Lung (tissue), 12 donors: Measurements from ENCODE around the gene FBXO42. TPM values are rescaled to one million over a fixed set of nuclear protein-coding genes. Genes with fewer than 3 reads are reported as not detected.

Source experiments
- ATAC-seq: fragments of 200-7000 bp; cut with Tn5 transposase; one replicate; pipeline ENCODE4 v1.9.1; 2020; ENCODE audit warnings: moderate number of reproducible peaks; ENCODE audit not compliant: insufficient read depth, low FRiP score
- DNase-seq, 3 donors: peaks; one replicate each; pipeline ENCODE4 v3.0.0-alpha.2; 2013 to 2017
- H3K27ac ChIP-seq, 2 donors: one replicate each; pipeline ENCODE4 v1.5.1; 2013; ENCODE audit warnings: mild to moderate bottlenecking in 2 of 2, moderate library complexity in 2 of 2, control low read depth in 1 of 2, inconsistent platforms in 1 of 2, low read depth in 1 of 2, low read length in 1 of 2
- H3K27me3 ChIP-seq, 3 donors: one replicate each; pipeline ENCODE4 v1.5.1; 2013; ENCODE audit warnings: low read length in 2 of 3; ENCODE audit not compliant: control insufficient read depth in 3 of 3, insufficient read depth in 3 of 3
- H3K36me3 ChIP-seq, 4 donors: one replicate each; pipeline ENCODE4 v1.5.1; 2013; ENCODE audit warnings: low read length in 4 of 4, mild to moderate bottlenecking in 1 of 4, moderate library complexity in 1 of 4; ENCODE audit not compliant: control insufficient read depth in 4 of 4, insufficient read depth in 4 of 4
- H3K4me1 ChIP-seq, 5 donors: one replicate each; pipeline ENCODE4 v1.5.1; 2013; ENCODE audit warnings: low read length in 5 of 5, mild to moderate bottlenecking in 2 of 5, moderate library complexity in 1 of 5; ENCODE audit not compliant: control insufficient read depth in 5 of 5, insufficient read depth in 5 of 5
- H3K4me3 ChIP-seq: one replicate; pipeline ENCODE4 v1.5.1; 2013; ENCODE audit warnings: mild to moderate bottlenecking, control low read depth, moderate library complexity
- H3K9ac ChIP-seq, 2 donors: one replicate each; pipeline ENCODE4 v1.5.1; 2013; ENCODE audit warnings: low read length in 2 of 2, control low read depth in 1 of 2; ENCODE audit not compliant: insufficient read depth in 1 of 2
- H3K9me3 ChIP-seq, 4 donors: one replicate each; pipeline ENCODE4 v1.5.1; 2013; ENCODE audit warnings: low read length in 3 of 4, mild to moderate bottlenecking in 1 of 4, moderate library complexity in 1 of 4; ENCODE audit not compliant: control insufficient read depth in 4 of 4, insufficient read depth in 3 of 4
- CTCF ChIP-seq: IDR thresholded peaks from 2 replicates; pipeline ENCODE4 v1.5.1; 2012; ENCODE audit warnings: mild to moderate bottlenecking; ENCODE audit errors: control extremely low read depth, extremely low read depth
- WGBS, 2 donors: extraction: QIAGEN DNeasy Blood & Tissue Kit; methylation state at CpG; one replicate each; pipeline ENCODE4 v1.1.7; 2013; 5-methylcytosine and 5-hydroxymethylcytosine counted together
- polyA plus RNA-seq, 2 donors: library from polyadenylated mRNA; stranded (reverse); fragments of 200-250 nt; gene quantifications; one replicate each; pipeline ENCODE4 v1.2.1, GENCODE V29; 2013
- total RNA-seq, 2 donors: library from RNA; depleted of rRNA in 1 of 2; stranded (reverse); fragments of >200 nt in 1 of 2; gene quantifications; one replicate each; pipeline ENCODE4 v1.2.1, GENCODE V29; 2014 to 2021
- donor health status: control.
- donor health status: control.
- donor health status: Bipolar disorder and iron deficiency.
- donor health status: healthy.
- donor health status: DM: yes; HTN: yes; CAD: no.

The FBXO42 gene
- total and polyA plus RNA-seq, 4 donors, result 7.3 to 28.6 (median 14.8) TPM

GRCh38 chr1:16371725-16372124, 19.4 kb upstream of the FBXO42 start:
- no peak for TF ChIP-seq CTCF
- peaks cover 0 to 3% (median 2%) of the 10 kb centered on the region in 4 donors for H3K36me3 ChIP-seq
- H3K27ac ChIP-seq, result peak overlapping the region in 1 of 2 donors; percentile 69
- DNase-seq, result no peak
- peaks cover 10 to 34% (median 22%) of the 10 kb centered on the region in 5 donors for H3K4me1 ChIP-seq
- no peaks in the 10 kb centered on the region for H3K27me3 ChIP-seq
- H3K4me3 ChIP-seq, result no peak overlapping the region
- no peaks in the 10 kb centered on the region for H3K9me3 ChIP-seq
- H3K9ac ChIP-seq, result no peak overlapping the region
- no peak for ATAC-seq
- 72 to 73% methylated on average over 5 of the region's 5 CpGs for WGBS, 2 donors

- no peaks in the 10 kb centered on the region for H3K27me3 ChIP-seq
- peaks cover 0 to 26% (median 18%) of the 10 kb centered on the region in 5 donors for H3K4me1 ChIP-seq
- ATAC-seq (no peak), DNase-seq (no peak)
- no peaks in the 10 kb centered on the region for H3K9me3 ChIP-seq
- no peak overlapping the region for H3K27ac ChIP-seq
- H3K9ac ChIP-seq, result no peak overlapping the region
- H3K4me3 ChIP-seq, result no peak overlapping the region
- 62 to 80% methylated on average over 4 of the region's 4 CpGs for WGBS, 2 donors
- peaks cover 0 to 3% (median 2%) of the 10 kb centered on the region in 4 donors for H3K36me3 ChIP-seq
- no peak for TF ChIP-seq CTCF
These were observed 17.5 kb upstream of the FBXO42 start for GRCh38 chr1:16369821-16370220.

- peak overlapping the region; percentile 94 to 98 for H3K27ac ChIP-seq
- ATAC-seq (no peak), DNase-seq (peak in 2 of 3 donors; percentile 60 to 79)
- peak overlapping the region; percentile 79 for H3K4me3 ChIP-seq
- no peaks in the 10 kb centered on the region for H3K9me3 ChIP-seq
- no peak for TF ChIP-seq CTCF
- peaks cover 0 to 3% (median 1%) of the 10 kb centered on the region in 4 donors for H3K36me3 ChIP-seq
- H3K9ac ChIP-seq, result peak overlapping the region; percentile 51 to 89
- no peaks in the 10 kb centered on the region for H3K27me3 ChIP-seq
- peaks cover 0 to 22% (median 15%) of the 10 kb centered on the region in 5 donors for H3K4me1 ChIP-seq
- 2 to 5% methylated on average over 24 of the region's 24 CpGs for WGBS, 2 donors
These were observed 15.9 kb upstream of the FBXO42 start for GRCh38 chr1:16367968-16368890.
